HG03457 (cell line): ENCODE results near the gene TRERF1.

ENCODE experiments used
- ATAC-seq: cut with Tn5 transposase; IDR thresholded peaks from one replicate; pipeline ENCODE4 v1.9.1; 2021; ENCODE audit warnings: moderate number of reproducible peaks; ENCODE audit not compliant: unreplicated experiment

TRERF1 gene

GRCh38 chr6:42400061-42400760 is 51.5 kb downstream of the TRERF1 start:
- no peak for ATAC-seq

DNA sequence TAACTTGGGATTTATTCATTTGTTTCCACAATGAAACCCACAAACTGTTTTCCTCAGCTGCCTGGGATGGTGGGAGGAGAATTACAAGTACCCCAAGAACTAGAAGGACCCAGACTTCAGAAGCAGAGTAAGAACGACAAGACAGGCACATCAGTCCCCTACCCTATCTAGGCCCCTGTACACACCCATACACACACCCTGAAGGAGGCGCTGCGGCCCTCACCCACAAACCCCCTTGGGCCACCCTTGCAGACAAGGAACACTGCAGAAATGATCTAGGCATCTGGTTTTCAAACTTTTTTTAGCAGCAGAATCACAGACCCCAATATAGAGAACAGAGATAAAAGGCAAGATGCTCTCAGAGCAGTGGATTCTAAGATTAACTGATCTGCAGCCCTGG is 55.0 kb downstream of the TRERF1 start:
- ATAC-seq, result no peak

- ATAC-seq, result no peak
These were observed 56.7 kb downstream of the TRERF1 start for GRCh38 chr6:42394881-42395620.

DNA sequence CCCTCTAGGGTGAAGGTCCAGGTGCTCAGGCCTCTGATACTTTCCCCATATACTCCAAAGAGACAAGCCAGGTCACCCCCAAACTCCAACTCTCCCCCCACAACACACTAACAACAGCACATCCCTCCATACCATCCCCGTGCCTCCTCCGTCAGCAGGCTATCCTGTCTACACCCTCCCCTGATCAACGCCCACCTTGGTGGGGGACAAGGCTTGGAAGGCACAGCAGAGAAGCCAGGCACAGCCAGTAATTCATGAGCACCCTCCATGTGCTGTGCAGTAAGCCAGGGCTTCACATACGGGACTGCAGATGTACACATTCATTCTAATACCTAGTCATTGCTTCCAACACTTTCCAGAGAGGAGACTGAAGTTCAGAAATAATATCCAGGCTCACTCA is 57.6 kb downstream of the TRERF1 start:
- ATAC-seq, result no peak

GRCh38 chr6:42393339-42393738 is 58.4 kb downstream of the TRERF1 start:
- no peak for ATAC-seq

DNA sequence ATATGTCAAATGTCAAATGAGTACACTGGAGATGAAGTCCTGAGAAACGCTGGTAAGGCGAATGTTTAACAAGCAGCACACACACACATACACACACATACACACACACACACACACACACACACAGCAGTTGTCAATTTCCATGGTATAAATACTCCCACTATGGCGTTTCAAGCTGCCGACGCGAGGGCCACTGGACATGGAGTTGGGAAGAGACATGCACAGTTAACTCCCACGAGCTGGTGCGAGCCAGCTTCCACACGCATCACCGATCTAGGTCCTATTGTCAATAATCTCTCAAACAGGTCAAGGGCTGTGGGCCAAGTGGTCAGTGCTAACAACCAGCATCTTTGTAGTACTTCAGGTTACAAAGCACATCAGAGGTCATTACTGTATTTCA is 58.9 kb downstream of the TRERF1 start:
- no peak for ATAC-seq

DNA sequence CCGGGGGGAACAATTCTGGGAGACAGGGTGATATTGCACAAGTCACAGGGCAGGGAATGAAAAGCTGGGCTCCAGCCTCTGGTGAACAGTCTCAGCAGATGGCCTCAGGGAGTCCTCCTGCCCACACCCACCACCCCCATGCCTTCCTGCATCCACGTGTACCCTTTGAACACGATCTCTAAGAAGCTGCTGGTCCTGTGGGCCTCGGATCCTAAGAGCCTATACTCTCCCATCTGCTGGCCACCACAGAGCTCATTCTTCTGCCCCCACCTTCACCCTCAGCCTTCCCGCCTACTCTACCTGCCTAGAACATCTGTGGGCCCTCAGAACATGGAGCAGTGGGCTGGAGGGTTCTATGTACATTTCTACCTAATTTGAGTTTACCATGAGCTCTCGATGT is 60.3 kb downstream of the TRERF1 start:
- no peak for ATAC-seq

GRCh38 chr6:42390228-42390934 is 61.3 kb downstream of the TRERF1 start:
- ATAC-seq, result no peak

- no peak for ATAC-seq
These were observed 62.0 kb downstream of the TRERF1 start for GRCh38 chr6:42389736-42390135.

GRCh38 chr6:42388046-42388445 is 63.7 kb downstream of the TRERF1 start:
- no peak for ATAC-seq

- no peak for ATAC-seq
These were observed 64.4 kb downstream of the TRERF1 start for GRCh38 chr6:42387336-42387735.

- ATAC-seq, result no peak
These were observed 66.4 kb downstream of the TRERF1 start for GRCh38 chr6:42385339-42385738.

GRCh38 chr6:42383421-42384205 is 68.1 kb downstream of the TRERF1 start:
- ATAC-seq, result no peak

- ATAC-seq, result no peak
These were observed 69.9 kb downstream of the TRERF1 start for GRCh38 chr6:42381850-42382249.

DNA sequence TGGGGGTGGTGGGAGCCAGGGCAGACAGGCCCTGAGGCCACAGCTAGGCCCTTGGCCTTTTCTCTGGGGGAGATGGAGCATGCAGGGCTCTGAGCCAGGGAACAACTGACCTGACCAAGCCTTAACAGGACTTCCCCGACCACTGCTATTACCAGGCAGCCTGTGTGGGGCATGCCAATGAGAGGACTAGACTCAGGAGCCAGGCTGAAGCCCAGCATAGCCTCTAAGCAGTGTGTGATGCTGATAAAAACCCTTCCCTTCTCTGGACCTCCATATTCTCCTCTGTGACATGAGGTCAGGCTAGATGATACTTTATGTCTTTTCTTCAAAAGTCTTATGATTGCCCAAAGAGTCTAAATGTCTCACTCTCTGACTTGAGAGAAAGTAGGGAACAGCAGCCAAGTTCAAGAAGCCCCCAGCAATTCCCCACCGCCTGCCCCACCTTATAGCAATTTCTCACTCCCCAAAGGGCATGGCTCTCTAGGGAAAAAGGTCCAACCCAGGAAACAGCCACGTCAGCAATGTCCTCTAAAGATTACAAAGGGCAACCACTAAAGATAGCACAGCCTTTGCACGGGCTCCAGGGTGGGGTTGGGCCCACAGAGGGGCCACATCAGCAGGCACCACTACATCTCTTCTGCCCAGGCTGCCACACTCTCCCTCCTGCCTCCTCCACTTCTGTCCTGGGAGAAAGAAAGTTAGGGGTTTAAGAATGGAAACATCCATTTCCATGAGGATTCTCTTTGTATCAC is 71.3 kb downstream of the TRERF1 start:
- ATAC-seq, result no peak

DNA sequence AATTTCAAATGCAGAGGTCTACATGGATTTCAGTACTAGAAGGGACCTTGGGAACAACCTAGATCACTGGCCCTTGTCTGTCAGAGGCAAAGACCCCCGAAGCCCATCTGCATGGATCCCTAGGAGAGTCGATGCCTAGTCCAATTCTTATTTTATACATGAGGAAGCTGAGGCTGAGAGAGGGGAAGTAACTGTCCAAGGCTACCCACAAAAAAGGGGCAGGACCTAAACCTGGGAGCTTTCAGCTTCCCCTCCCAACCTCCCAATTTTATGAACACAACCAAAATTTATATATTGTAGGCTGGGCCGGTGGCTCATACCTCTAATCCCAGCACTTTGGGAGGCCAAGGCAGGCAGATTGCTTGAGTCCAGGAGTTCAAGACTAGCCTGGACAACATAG is 73.2 kb downstream of the TRERF1 start:
- no peak for ATAC-seq

GRCh38 chr6:42378125-42378524 is 73.6 kb downstream of the TRERF1 start:
- no peak for ATAC-seq

DNA sequence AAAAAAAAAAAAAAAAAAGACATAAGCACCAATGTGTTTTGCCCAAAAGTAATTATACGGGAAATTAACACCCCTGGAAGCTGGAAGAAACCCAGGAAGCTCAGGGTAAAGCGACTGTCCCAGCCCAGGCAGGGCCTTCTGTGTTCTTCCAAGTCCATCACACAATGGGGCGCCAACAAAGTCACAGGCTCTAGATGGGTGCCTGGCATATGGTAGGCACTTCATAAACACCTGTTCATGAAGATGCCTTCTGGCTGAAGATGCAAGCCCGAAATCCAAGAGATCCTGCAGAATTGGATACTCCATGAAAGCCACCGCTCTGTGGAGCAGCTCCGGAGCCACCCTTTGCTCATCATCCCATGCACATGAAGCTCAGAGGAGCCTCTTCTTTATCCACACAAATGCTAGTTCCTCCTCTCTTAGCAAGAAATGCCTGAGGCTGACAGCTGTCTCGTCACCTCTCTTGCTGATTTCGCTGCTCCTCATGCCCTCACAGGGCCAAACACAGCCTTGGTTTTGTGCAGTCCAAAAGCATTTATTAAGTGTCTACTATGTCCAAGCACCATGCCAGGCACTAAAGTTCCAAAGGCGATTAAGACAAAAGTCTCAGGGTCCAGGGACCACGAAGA is 76.6 kb downstream of the TRERF1 start:
- ATAC-seq, result no peak

- ATAC-seq, result no peak
These were observed 77.6 kb downstream of the TRERF1 start for GRCh38 chr6:42374018-42374669.

- no peak for ATAC-seq
These were observed 79.0 kb downstream of the TRERF1 start for GRCh38 chr6:42372699-42373098.
